Germinal center (tissue), 1 donor: ENCODE results near the gene NOVA2.
"Not testable (repeated sequence)": the region's sequence is repeated elsewhere in the genome, so short reads cannot be mapped to it uniquely, and the experiment has no call there.

ENCODE experiments used
- DNase-seq: peaks from one replicate; pipeline ENCODE4 v3.0.0; 2012; ENCODE audit warnings: mixed read lengths, low spot score

Gene NOVA2

DNA sequence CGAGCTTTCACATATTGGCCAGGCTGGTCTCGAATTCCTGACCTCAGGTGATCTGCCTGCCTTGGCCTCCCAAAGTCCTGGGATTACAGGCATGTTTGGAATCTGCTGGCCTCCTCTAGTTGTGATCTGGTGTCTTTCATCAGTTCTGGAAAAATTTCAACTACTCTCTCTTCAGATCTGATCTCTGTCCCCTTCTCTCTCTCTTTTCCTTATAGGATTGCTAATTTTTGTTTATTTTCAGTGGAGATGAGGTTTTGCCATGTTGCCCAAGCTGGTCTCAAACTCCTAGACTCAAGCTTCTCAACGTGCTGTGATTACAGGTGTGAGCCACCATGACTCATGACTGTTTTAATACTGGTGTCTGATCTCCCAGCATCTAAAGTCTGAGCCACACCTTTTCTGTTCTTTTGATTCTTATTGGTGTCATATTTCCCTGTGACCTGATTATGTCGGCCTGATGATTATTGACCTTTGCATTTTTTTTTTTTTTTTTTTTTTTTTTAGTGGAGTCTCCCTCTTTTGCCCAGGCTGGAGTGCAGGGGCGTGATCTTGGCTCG lies 48.7 kb downstream of the NOVA2 start:
- DNase-seq, result no peak

DNA sequence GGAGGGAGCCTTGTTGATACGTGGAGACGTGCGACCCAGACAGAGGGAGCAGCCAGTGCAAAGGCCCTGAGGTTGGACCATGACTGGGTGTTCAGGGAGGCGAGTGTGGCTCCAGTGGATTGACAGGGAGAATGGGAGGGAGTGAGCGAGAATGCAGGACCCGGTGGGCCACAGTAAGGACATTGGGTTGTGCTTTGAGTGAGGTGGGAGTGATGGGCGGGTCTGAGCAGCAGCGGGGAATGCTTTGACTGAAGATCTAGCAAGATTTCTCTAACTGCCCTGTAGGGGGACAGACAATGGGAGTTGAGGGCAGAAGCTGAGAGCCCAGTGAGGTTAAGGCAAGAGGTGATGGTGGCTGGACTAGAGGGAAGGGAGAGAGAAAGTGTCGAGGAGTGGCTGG lies 51.4 kb downstream of the NOVA2 start:
- DNase-seq, result peak; percentile 30

DNA sequence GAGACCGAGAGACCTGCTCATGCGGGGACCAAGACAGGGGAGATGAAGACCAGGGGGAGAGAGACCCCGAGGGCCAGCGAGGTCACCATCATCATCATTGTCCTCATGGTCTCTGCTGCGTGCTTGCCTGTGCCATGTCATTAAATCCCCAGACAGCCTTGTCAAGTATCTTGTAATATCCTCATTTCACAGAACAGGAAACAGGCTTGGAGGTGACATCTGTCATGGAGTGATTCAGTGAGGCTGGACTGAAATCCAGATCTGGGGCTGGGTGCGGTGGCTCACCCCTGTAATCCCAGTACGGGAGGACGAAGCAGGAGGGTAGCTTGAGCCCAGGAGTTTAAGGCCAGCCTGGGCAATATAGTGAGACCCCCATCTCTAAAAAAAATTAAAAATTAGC lies 53.2 kb downstream of the NOVA2 start:
- no peak for DNase-seq

- DNase-seq, result no peak
These were observed 54.0 kb downstream of the NOVA2 start for GRCh38 chr19:45919678-45920077.

DNA sequence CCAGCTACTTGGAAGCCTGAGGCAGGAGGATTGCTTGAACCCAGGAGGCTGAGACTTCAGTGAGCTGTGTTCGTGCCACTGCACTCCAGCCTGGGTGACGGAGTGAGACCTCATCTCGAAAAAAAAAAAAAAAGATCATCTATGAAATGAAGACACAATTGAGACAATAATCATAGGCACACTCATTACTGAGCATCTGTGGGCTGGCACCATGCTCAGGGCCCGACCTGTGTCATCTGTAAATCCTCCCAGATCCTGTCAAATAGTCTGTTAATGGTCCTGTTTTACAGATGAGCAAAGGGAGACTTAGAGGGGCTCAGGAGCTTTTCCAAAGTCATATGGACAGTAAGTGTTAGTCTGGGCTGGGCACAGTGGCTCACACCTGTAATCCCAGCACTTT lies 54.9 kb downstream of the NOVA2 start:
- DNase-seq, result no peak

- DNase-seq, result no peak
These were observed 56.1 kb downstream of the NOVA2 start for GRCh38 chr19:45917421-45918091.

DNA sequence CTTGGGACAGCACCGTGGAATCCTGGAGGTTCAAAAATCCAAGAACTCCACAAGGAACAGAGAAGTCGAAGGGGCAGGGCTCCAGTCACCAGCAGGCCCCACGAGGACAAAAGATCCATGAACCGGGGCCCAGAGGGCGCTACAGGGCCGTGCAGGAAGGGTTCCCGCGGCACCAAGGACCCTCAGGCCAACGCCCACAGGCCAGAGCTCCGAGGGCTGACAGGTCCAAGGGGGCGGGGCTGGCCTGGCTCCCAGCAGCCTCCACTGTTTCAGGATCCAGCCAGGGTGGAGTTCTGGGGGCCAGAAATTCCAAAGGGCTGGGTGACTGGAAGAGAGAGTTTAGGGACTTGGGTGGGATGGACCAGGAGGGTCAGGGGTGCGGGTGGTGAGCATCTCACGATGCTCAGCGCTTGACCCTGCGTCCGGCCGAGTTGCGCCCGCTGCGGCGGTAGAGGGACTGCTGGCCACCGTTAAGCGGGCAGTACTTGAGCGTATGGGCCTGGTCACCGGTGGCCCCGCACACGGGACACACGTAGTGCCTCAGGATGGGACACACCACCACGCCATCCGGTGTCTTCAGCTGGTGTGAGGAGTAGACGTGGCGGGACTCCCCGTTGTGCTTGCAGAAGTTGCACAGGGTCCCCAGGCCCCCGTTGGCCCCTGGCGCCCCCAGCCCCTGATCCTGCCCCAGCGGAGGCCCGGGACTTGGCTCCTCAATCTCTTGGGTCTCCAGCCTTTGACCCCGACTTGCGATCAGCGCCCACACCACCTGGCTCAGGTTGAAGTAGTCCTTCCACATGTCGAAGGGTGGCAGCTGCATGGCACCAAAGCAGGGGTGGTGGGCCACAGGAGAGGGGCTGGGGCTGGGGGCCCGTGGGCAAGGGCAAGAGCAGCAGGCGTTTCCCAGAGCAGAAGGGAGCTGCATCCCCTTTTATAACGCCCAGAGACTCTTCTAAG lies 59.5 kb downstream of the NOVA2 start, which contains the start of gene NANOS2:
Gene NANOS2, minus strand, starts transcription at position 905 of the 957 bp plus-strand sequence. Its CDS starts 85 bp downstream, at position 820.
- DNase-seq, result no peak

GRCh38 chr19:45911291-45911690 lies 62.4 kb downstream of the NOVA2 start:
- no peak for DNase-seq

- DNase-seq, result no peak
These were observed 64.7 kb downstream of the NOVA2 start for GRCh38 chr19:45908956-45909355.

GRCh38 chr19:45906221-45906620 lies 67.4 kb downstream of the NOVA2 start:
- no peak for DNase-seq

- no peak for DNase-seq
These were observed 68.7 kb downstream of the NOVA2 start for GRCh38 chr19:45905011-45905410.

DNA sequence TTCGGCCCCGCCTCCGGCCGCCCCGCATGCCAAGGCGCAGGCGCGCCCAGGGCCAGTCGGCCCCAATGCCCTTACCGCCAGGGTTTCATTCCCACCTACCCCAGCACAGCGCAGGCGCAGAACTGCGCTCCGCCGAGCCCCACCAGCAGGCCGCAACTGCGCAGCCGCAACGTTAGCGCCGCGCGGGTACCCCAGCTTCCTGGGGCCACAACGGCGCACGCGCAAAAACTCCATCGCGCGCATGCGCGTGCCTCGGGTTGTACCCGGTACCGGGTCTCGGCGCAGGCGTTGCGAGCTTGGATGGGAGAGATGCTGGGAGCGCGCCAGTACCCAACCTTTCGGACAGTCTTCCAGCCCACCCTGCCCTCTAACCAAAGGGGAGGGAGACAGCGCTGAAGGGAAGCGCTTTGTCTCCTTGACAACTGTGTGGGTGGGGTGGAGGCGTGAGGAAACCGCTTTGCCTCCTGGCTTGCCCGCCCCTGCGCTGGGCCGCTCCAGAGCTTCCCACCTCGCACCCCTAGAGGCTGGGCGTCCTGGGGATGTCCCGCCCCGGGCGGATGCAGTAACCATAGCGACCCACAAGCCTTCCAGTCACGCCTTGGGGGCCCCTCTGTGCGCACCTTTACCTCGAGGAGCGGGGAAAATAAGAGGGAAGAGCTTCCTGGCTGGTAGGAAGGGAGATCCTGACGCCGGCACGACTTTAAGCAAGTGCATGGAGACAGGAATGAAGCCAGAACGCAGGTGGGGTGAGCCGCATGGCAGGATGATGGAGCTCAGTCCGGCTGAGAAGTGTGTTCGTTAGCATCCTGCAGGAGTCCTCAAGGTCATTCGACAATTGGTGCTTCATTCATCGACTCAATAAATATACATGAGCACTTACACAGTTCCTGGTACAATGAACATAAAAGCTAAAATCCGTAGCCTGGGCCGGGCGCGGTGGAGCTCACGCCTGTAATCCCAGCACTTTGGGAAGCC lies 70.7 kb downstream of the NOVA2 start:
- DNase-seq, result peak; percentile 100

GRCh38 chr19:45901912-45902650 lies 71.6 kb downstream of the NOVA2 start, which contains the start of gene MYPOP:
Gene MYPOP (minus strand): TSS chr19:45902613. CDS start chr19:45901773, 840 bp downstream.
- peak; percentile 30 for DNase-seq

DNA sequence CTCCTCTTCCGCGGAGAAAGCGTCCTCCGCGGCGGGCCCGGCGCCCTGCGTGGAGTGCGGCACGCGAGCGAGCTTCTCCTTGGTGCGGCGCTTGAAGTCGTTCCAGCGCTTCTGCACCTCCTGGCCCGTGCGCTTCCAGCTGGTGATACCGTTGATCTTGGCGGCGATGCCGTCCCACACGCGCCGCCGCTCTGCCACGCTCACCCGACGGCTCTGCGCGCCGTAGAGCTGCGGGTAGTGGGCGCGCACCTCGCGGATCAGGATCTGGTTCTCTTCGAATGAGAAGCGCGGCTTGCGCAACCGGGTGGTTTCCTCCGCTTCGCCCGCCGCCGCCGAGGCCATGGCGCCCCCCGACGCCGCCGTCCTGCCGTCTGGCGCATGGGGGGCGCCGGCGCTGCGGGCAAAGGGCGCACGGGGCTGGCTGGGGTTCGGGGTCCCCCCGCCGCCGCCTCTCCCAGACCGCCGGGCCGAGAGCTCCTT lies 72.2 kb downstream of the NOVA2 start:
- peak; percentile 36 for DNase-seq

DNA sequence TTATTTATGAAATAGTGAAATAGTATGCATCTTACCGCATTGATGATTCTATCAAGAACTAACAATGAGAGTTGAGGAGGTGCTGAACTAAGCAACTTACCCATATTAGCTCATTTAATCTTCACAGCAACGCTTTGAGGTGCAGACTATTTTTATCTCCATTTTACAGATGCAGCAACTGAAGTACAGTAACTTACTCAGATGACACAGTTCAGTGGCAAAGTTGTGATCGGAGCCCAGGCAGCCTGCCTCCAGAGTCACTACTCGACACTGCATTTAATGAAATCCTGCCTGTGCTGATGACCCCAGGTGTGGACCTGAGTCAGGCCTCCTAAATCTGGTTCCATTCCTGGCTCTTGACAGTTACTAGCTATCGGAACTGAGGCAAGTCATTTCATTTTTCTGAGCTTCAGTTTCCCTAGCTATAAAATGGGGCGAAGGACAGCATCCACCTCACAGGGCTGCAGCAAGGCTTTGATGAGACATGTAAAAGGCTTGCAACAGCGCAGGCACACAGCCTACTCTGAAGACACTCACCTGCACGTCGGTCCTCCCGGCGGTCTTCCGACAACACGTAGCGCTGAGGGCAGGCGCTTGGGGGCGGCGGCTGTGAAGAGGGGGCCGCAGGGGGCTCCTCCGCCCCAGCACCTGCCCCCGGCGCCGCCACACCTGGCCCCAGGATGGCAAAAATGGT lies 72.8 kb downstream of the NOVA2 start:
- no peak for DNase-seq

DNA sequence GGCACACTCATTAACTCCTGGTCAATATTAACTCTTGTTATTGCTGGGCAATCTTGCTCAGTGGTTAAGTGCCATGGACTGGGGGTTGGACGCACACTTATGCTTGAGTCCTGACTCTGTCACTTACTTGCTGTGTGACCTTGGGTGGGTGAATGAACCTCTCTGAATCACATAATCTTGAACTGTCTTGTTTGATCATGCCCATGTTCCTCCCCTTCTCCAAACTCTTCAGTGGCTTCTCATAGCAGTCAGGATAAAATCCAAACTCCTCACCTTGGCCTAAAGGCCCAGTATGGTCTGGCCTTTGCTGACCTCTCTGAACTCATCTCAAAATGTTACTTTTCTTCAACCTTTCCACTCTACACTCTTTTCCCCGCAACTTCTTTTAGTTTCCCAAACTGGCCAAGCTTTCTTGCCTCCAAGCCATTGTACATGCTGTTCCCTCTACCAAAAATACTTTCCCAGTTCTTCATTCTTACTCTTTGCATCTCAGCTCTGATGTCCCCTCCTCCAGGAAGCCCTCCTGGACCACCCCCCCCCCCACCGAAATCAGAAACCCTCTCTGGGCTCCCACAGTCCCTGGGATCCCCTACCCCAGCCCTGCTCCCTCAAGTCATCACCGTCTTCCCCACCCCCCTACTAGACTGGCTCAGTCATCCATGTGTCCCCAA lies 73.6 kb downstream of the NOVA2 start:
- no peak for DNase-seq

DNA sequence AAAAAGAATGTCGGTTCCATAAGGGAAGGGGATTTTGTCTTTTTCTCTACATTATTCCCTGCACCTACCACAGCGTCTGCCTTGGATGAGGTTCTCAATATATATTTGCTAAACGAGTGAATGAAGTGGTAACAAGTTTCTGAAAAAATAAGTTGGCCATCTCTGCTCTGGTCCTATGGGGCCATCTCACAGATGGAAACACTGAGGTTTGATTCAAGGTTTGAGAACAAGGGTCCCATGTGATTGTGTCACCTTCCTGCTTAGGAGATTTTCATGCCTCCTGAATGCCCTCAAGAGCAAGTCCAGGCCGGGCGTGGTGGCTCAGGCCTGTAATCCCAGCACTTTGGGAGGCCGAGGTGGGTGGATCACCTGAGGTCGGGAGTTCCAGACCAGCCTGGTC lies 74.4 kb downstream of the NOVA2 start:
- DNase-seq, result no peak

GRCh38 chr19:45897261-45897812 lies 76.3 kb downstream of the NOVA2 start:
- no peak for DNase-seq

DNA sequence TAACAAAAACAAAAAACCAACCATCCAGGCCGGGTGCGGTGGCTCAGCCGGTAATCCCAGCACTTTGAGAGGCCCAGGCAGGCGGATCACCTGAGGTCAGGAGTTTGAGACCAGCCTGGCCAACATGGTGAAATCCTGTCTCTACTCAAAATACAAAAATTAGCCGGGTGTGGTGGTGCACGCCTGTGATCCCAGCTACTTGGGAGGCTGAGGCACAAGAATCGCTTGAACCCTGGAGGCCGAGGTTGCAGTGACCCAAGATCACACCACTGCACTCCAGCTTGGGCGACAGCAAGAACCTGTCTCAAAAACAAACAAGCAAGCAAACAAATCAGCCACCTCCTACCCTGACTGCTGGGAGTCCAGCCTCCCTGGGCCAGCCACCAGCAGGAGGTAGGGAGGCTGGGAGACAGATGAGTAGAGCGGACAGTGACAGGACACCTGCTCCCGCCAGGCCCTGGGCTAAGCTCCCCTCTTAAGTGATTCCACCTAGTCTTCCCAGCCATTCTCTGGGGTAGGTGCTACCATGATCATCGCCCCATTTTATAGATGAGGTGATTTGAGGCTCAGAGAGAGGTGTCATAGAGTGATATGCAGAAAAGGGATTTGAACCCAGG lies 77.6 kb downstream of the NOVA2 start:
- DNase-seq, result not testable (repeated sequence)
